CD4-positive, alpha-beta T cell treated with Interleukin-1 beta for 1 hour (primary cell): ENCODE results near the gene CYBA.
"Not testable (repeated sequence)": the region's sequence is repeated elsewhere in the genome, so short reads cannot be mapped to it uniquely, and the experiment has no call there.

Experiments used
- DNase-seq, 2 donors: peaks; one replicate each; pipeline ENCODE4 v3.0.0-alpha.2; 2020 to 2022

Gene CYBA

GRCh38 chr16:88686062-88686438, 35.2 kb upstream of the CYBA start:
- DNase-seq = peak in 1 of 2 donors; percentile 37

GRCh38 chr16:88685156-88686061, 34.6 kb upstream of the CYBA start:
- peak; percentile 58 to 64 for DNase-seq

- DNase-seq = no peak
Observed at GRCh38 chr16:88684569-88685155, 33.8 kb upstream of the CYBA start.

- DNase-seq = peak; percentile 51 to 78
Observed at GRCh38 chr16:88681709-88682451, 31.0 kb upstream of the CYBA start.

GRCh38 chr16:88681084-88681680, 30.3 kb upstream of the CYBA start:
- peak; percentile 58 to 63 for DNase-seq

- no peak for DNase-seq
Observed at GRCh38 chr16:88680554-88681083, 29.8 kb upstream of the CYBA start.

GRCh38 chr16:88678224-88678979, 27.5 kb upstream of the CYBA start:
- no peak for DNase-seq

GRCh38 chr16:88677721-88678120, 26.9 kb upstream of the CYBA start:
- no peak for DNase-seq

- DNase-seq = no peak
Observed at GRCh38 chr16:88676502-88677242, 25.8 kb upstream of the CYBA start.

GRCh38 chr16:88673716-88674379, 23.0 kb upstream of the CYBA start:
- no peak for DNase-seq

GRCh38 chr16:88672776-88673175, 21.9 kb upstream of the CYBA start:
- no peak for DNase-seq

- no peak for DNase-seq
Observed at GRCh38 chr16:88671806-88672205, 21.0 kb upstream of the CYBA start.

GRCh38 chr16:88669980-88670379, 19.1 kb upstream of the CYBA start:
- no peak for DNase-seq

GRCh38 chr16:88669493-88669892, 18.6 kb upstream of the CYBA start:
- not testable (repeated sequence) for DNase-seq

- no peak for DNase-seq
Observed at GRCh38 chr16:88667461-88667860, 16.6 kb upstream of the CYBA start.

- no peak for DNase-seq
Observed at GRCh38 chr16:88665570-88665969, 14.7 kb upstream of the CYBA start.

GRCh38 chr16:88665148-88665547, 14.3 kb upstream of the CYBA start:
- DNase-seq = no peak

GRCh38 chr16:88662843-88663606, 12.2 kb upstream of the CYBA start, which contains the start of gene MVD:
Gene MVD (minus strand): TSS chr16:88663091. CDS start chr16:88663080, 11 bp downstream.
- peak; percentile 96 to 97 for DNase-seq

- no peak for DNase-seq
Observed at GRCh38 chr16:88662222-88662842, 11.5 kb upstream of the CYBA start.
